Esophagus squamous epithelium (tissue), 5 donors: ENCODE data around the gene KRTAP10-8. TPM values are rescaled to one million over a fixed set of nuclear protein-coding genes. Genes with fewer than 3 reads are reported as not detected.
"Not testable (repeated sequence)": the region's sequence is repeated elsewhere in the genome, so short reads cannot be mapped to it uniquely, and the experiment has no call there.

Source experiments
- DNase-seq: peaks from one replicate; lab custom pipeline; 2025; lab: John Stamatoyannopoulos, UW
- H3K27ac ChIP-seq, 4 donors: fragments of 200-600 bp; sonication (generic); one replicate each; pipeline ENCODE4 v1.5.1; 2016 to 2019; ENCODE audit warnings: mild to moderate bottlenecking in 1 of 4
- H3K27me3 ChIP-seq, 4 donors: fragments of 200-600 bp; sonication (generic); 1 replicate in 3 of 4; 2 replicates in 1 of 4; pipeline versions ENCODE4 v1.5.1 to v1.6.0; 2017 to 2021; ENCODE audit warnings: antibody characterized with exemption in 1 of 4
- H3K36me3 ChIP-seq, 3 donors: fragments of 200-600 bp; sonication (generic); one replicate each; pipeline ENCODE4 v1.5.1; 2016 to 2019
- H3K4me1 ChIP-seq, 3 donors: fragments of 200-600 bp; sonication (generic); one replicate each; pipeline ENCODE4 v1.5.1; 2017 to 2019
- H3K4me3 ChIP-seq, 4 donors: fragments of 200-600 bp; sonication (generic); 1 replicate in 3 of 4; 2 replicates in 1 of 4; pipeline ENCODE4 v1.5.1; 2016 to 2019; ENCODE audit warnings: mild to moderate bottlenecking in 2 of 4, moderate library complexity in 1 of 4
- H3K9me3 ChIP-seq, 3 donors: fragments of 200-600 bp; sonication (generic); one replicate each; pipeline ENCODE4 v1.5.1; 2016 to 2019
- CTCF ChIP-seq, 6 experiments: fragments of 450-650 bp in 4 of 6; fragments of 200-600 bp in 2 of 6; sonication (generic) in 2 of 6; IDR thresholded peaks; one replicate each; pipeline ENCODE4 v1.5.1; 2016 to 2019; ENCODE audit warnings: antibody characterized with exemption in 6 of 6, mild to moderate bottlenecking in 4 of 6, moderate library complexity in 4 of 6
- POLR2A ChIP-seq, 4 donors: fragments of 450-650 bp; IDR thresholded peaks; one replicate each; pipeline ENCODE4 v1.6.1; 2017; ENCODE audit warnings: antibody characterized with exemption in 4 of 4, mild to moderate bottlenecking in 4 of 4, moderate library complexity in 3 of 4
- WGBS, 2 donors: methylation state at CpG; one replicate each; pipeline ENCODE4 v1.1.5; 2018; 5-methylcytosine and 5-hydroxymethylcytosine counted together
- intact Hi-C: fragments of 100-400 bp; cut with DNase I; formaldehyde crosslinking; loops from one replicate; pipeline ENCODE4 v1.15.0; 2022
- total RNA-seq, 4 donors: library from RNA; depleted of rRNA; stranded (reverse); fragments of >200 nt; gene quantifications; one replicate each; pipeline ENCODE4 v1.1.0, GENCODE V29; 2016
- donor health status: DM: yes; HTN: yes; CAD: no.

KRTAP10-8 gene
- total RNA-seq, 4 donors from 2014 or later: not detected

GRCh38 chr21:44609193-44609592, 2.7 kb upstream of the KRTAP10-8 start:
- Histone ChIP-seq H3K4me3 (no peak overlapping the region), H3K27me3 (peaks cover 0 to 47% (median 0%) of the 10 kb centered on the region in 4 donors), H3K4me1 (no peaks in the 10 kb centered on the region), H3K27ac (no peak overlapping the region), H3K9me3 (peaks cover 0 to 21% (median 0%) of the 10 kb centered on the region in 3 donors), H3K36me3 (no peaks in the 10 kb centered on the region)
- DNase-seq: no peak
- intact Hi-C loops: no loop called here
- TF ChIP-seq POLR2A (IDR thresholded peaks at IDR 0.05) (no peak), CTCF (IDR thresholded peaks at IDR 0.05) (no peak)

GRCh38 chr21:44610157-44610843, 1.6 kb upstream of the KRTAP10-8 start:
- H3K27ac ChIP-seq, H3K4me3 ChIP-seq, H3K36me3 ChIP-seq, H3K4me1 ChIP-seq, DNase-seq, intact Hi-C loops: not testable (repeated sequence)
- H3K27me3 ChIP-seq: peaks cover 0 to 51% (median 0%) of the 10 kb centered on the region in 4 donors
- peaks cover 0 to 21% (median 0%) of the 10 kb centered on the region in 3 donors for H3K9me3 ChIP-seq
- WGBS, 2 donors: 83 to 94% methylated on average over 3 to 5 of the region's 7 CpGs

DNA sequence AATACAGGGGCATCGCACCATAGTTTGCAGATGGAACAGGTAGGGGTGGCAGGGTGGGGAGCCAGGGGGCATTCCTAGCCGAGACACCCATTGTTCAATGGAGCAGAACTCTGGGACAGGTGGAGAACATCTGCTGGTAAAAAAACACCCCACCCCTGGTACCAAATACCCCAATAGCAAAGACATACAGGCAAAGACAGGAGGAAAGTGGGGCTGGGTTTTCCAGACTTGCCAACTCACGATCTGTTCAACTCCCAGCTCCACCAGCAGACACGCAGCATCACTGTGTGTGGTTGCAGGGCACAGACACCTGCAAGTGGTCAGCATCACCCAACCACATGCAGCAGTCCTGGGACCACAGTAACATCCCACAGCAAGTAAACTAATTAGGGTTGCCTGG, 328 bp upstream of the KRTAP10-8 start:
- intact Hi-C loops: no loop called here
- H3K36me3 ChIP-seq: no peaks in the 10 kb centered on the region
- no peak for TF ChIP-seq CTCF (IDR thresholded peaks at IDR 0.05)
- TF ChIP-seq POLR2A (IDR thresholded peaks at IDR 0.05): no peak
- no peak for DNase-seq
- peaks cover 0 to 57% (median 0%) of the 10 kb centered on the region in 4 donors for H3K27me3 ChIP-seq
- WGBS, 2 donors: 65 to 72% methylated on average over 2 to 3 of the region's 4 CpGs
- no peak overlapping the region for H3K27ac ChIP-seq
- no peaks in the 10 kb centered on the region for H3K4me1 ChIP-seq
- no peak overlapping the region for H3K4me3 ChIP-seq
- H3K9me3 ChIP-seq: peaks cover 0 to 21% (median 0%) of the 10 kb centered on the region in 3 donors

- Histone ChIP-seq H3K27me3 (peaks cover 0 to 60% (median 0%) of the 10 kb centered on the region in 4 donors), H3K9me3 (peaks cover 0 to 21% (median 0%) of the 10 kb centered on the region in 3 donors), H3K36me3 (no peaks in the 10 kb centered on the region), H3K27ac (no peak overlapping the region), H3K4me3 (no peak overlapping the region), H3K4me1 (no peaks in the 10 kb centered on the region)
- no peak for DNase-seq
- 15 to 91% methylated on average over 1 to 6 of the region's 13 CpGs for WGBS, 2 donors
- TF ChIP-seq POLR2A (IDR thresholded peaks at IDR 0.05) (no peak), CTCF (IDR thresholded peaks at IDR 0.05) (no peak)
- intact Hi-C loops: no loop called here
Observed at GRCh38 chr21:44612669-44613229, 870 bp downstream of the KRTAP10-8 start.

- Histone ChIP-seq H3K27ac (no peak overlapping the region), H3K4me3 (no peak overlapping the region), H3K36me3 (no peaks in the 10 kb centered on the region), H3K27me3 (peaks cover 0 to 65% (median 0%) of the 10 kb centered on the region in 4 donors), H3K9me3 (peaks cover 0 to 21% (median 0%) of the 10 kb centered on the region in 3 donors), H3K4me1 (no peaks in the 10 kb centered on the region)
- no peak for TF ChIP-seq POLR2A (IDR thresholded peaks at IDR 0.05)
- no peak for TF ChIP-seq CTCF (IDR thresholded peaks at IDR 0.05)
- DNase-seq: no peak
- WGBS, 2 donors: 85% methylated on average over 8 of the region's 26 CpGs; no CpG with 5 or more reads in 1 of the 2 donors
- intact Hi-C loops: no loop called here
Observed at GRCh38 chr21:44613386-44614155, 1.7 kb downstream of the KRTAP10-8 start.
